ELF-1 (cell line): ENCODE measurements around the gene OOSP4B.
"Not testable (repeated sequence)": the region's sequence is repeated elsewhere in the genome, so short reads cannot be mapped to it uniquely, and the experiment has no call there.

Experiments
- DNase-seq: peaks from one replicate; pipeline ENCODE4 v3.0.0-alpha.2; 2016; ENCODE audit warnings: low read depth, low spot score

OOSP4B gene

GRCh38 chr11:60016881-60017280, at the start of gene OOSP4B:
Gene OOSP4B, plus strand, starts transcription at chr11:60017181.
- no peak for DNase-seq

- no peak for DNase-seq
Measured at GRCh38 chr11:59967677-59968394, 49.1 kb upstream of the OOSP4B start.

DNA sequence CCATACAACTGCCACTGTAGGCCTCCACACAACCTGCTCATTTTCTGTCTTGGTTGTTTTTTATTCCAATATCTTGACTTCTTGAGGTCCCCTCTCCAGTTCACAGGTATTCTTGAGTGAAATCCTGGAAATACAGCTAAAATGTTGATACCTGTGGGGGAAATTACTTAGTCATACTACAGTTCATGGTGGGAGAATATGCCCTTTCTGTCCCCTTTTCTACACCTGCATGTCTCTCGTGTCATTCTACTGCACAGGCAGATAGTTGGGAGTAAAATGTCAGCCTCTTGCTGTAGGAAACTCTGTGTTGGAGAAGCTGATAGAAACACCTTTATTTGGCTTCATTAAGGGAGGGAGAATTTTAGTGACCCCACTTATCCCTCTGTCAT, 48.6 kb upstream of the OOSP4B start:
- no peak for DNase-seq

DNA sequence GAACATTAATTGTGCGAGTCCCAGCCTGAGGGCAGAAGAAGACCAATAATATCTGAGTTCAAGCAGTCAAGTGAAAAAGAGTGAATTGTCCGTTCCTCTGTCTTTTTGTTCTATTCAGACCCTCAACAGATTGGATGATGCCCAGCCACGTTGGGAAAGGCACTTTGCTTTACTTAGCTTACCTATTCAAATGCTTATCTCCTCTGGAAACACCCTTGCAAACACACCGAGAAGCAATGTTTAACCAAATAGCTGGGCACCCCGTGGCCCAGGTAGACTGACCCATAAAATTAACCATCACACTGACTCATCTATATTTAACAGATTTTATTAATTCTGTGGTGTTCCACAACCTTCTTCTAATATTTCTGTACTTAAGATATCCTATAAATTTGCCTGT, 43.9 kb upstream of the OOSP4B start:
- DNase-seq = no peak

GRCh38 chr11:59981106-59981770, 35.7 kb upstream of the OOSP4B start:
- DNase-seq = no peak

- DNase-seq = not testable (repeated sequence)
Measured at GRCh38 chr11:59982037-59982436, 34.9 kb upstream of the OOSP4B start.

DNA sequence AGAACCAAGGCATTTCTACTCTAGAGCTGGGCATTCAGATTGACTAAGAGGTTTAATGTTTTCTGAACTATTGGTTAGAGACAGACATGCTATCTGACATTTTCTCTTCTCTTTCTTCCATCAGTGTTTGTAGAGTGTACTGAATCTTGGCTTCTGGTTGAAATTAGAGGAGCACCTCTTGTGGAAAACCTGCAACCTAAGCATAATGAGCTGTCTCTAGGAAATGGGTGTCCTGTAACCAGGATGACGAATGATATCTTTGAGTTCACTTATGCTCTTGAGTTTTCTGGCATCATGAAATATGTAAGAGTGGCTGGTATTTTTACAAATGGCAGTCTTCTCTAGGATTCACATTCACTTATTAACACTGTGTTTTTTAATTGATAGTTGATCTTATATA, 33.8 kb upstream of the OOSP4B start:
- no peak for DNase-seq

DNA sequence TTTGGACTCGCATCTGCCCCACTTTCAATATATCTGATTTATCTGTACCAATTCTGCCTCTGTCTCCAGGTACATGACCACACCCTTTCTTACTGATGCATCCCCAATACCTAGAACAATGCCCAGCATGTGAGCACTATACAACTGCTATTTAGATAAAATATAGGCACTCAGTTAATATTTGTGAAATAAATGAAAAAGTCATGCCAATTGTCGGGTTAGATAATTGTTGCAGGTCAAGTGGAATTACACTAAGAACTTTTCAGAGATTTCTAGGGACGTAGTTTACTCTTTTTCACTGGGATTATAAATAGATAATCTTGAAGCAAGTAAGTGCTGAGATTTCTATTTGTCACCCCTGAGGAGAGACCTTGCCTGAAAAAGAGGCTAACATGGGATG, 32.6 kb upstream of the OOSP4B start:
- no peak for DNase-seq

DNA sequence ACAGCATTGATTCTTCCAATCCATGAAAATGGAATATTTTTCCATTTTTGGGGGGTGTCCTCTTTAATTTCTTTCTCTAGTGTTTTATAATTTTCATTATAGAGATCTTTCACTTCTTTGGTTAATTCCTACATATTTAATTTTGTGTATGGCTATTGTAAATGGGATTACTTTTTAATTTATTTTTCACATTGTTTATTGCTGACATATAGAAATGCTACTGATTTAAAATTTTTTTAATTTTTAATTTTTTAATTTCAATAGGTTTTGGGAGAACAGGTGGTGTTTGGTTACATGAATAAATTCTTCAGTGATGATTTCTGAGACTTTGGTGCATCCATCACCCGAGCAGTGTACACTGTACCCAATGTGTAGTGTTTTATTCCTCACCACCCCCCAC, 26.6 kb upstream of the OOSP4B start:
- no peak for DNase-seq

- DNase-seq = no peak
Measured at GRCh38 chr11:59992425-59992824, 24.6 kb upstream of the OOSP4B start.

DNA sequence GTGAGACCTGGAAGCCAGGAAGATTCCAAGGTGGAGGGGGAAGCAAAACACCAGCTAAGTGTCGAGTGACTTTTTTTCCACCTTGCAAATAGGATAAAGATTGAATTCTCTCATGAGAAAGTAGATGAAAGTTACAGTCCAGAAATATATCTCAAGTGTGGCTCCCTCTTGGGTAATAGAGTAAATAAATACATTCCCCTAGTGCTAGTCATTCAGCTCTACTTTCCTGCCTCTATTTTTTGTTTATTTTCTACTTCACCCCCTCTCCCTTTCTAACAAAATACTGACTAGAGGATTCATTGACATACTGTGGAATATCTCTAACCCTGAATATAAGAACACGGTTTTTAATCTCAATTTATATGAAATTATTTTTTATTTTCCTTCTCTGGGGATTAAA, 19.2 kb upstream of the OOSP4B start:
- DNase-seq = no peak

GRCh38 chr11:59999691-60000090, 17.3 kb upstream of the OOSP4B start:
- DNase-seq = no peak

DNA sequence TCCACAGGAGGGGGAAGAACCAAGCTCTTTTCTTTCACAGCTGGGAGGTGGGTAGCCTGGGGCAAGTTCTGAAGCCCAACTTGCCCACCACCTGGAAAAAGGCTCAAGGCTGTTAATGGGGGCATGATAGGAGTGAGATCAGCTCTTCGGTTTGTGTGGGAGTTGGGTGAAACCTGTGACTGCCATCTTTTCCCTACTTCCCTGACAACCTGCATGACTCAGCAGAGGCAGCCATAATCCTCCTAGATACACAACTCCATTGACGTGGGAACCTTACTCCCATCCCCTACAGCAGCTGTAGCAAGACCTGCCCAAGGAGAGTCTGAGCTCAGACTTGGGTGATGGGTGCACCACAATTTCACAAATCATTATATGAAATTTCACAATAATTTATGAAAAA, 13.3 kb upstream of the OOSP4B start:
- peak; percentile 40 for DNase-seq

- no peak for DNase-seq
Measured at GRCh38 chr11:60005360-60005759, 11.6 kb upstream of the OOSP4B start.

DNA sequence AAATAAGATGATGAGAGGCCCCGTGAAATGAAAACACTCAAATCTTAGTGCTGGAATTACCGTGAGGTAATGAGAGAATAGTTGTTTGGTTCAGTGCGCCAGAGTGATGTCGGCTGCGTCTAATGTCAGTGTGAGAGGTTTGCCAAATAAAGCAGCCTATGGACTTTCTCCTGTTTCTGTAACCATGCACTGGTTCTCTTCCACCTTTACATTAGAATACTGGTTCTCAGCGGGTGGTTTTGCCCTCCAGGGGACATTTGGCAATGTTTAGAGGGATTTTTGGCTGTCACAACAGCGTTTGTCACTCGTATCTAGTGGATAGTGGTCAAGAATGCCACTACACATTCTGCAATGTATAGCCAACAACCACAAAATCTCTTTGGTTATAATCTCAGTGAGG, 1.1 kb downstream of the OOSP4B start:
- peak; percentile 74 for DNase-seq

GRCh38 chr11:60020376-60020775, 3.4 kb downstream of the OOSP4B start:
- not testable (repeated sequence) for DNase-seq

- DNase-seq = no peak
Measured at GRCh38 chr11:60029015-60029632, 12.1 kb downstream of the OOSP4B start.

DNA sequence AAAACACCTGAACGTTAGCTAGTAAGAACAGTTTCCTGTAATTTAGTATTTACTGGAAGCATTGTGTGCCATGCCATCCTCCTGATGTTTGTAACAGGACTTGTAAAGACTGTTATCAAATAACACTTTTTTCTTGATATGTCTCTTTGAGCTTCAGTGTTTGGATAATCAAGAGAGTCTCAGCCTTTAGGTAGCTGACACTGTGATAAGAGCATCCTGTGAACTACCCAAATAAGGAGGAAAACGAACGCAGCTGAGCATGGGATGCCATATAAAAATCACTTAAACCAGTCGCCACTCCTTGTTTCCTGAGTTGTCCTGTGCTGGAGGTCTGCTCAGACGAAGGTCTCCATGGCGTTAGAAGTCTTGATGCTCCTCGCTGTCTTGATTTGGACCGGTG, 23.1 kb downstream of the OOSP4B start, which contains the start of gene OOSP2:
Gene OOSP2, plus strand, starts transcription at position 301 of the 400 bp plus-strand sequence. Its CDS starts 51 bp downstream, at position 352.
- no peak for DNase-seq

GRCh38 chr11:60050422-60050821, 33.4 kb downstream of the OOSP4B start:
- not testable (repeated sequence) for DNase-seq

- DNase-seq = not testable (repeated sequence)
Measured at GRCh38 chr11:60050839-60051238, 33.9 kb downstream of the OOSP4B start.

DNA sequence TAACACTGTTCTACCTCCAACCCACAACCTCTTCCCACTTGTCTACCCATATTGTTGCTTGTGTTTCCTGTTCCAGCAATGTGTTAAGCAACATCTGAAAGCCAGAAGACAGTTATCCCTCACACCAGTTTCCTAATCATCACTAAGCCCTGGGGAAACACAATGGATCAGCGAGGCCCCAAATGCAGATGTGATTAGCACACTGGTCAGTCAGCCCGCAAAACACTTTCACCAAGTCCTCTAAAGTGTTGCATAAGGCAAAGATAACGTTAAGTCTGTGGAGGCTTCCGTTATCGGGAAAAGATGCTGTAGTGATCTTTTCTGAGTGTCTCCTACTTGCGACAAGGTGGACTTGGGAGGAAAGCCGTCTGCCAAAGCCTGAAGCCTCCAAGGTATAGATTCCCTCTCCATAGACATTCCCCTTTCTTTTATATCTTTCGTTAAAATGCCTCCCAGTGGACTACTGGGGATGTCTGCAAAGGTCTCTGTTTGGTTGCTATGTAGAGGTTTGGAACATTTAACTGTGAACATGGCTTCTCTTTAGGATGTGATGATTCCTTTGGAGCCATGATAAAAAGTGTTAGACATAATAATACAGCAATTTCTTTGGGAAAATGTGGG, 39.5 kb downstream of the OOSP4B start, which contains the start of gene MS4A3:
Gene MS4A3, plus strand, starts transcription at position 317 of the 621 bp plus-strand sequence. CDS start 4,496 bp downstream, outside the sequence.
- no peak for DNase-seq

GRCh38 chr11:60059052-60059451, 42.1 kb downstream of the OOSP4B start:
- no peak for DNase-seq
